Measurements from ENCODE around the gene C9orf50.

The C9orf50 gene

DNA sequence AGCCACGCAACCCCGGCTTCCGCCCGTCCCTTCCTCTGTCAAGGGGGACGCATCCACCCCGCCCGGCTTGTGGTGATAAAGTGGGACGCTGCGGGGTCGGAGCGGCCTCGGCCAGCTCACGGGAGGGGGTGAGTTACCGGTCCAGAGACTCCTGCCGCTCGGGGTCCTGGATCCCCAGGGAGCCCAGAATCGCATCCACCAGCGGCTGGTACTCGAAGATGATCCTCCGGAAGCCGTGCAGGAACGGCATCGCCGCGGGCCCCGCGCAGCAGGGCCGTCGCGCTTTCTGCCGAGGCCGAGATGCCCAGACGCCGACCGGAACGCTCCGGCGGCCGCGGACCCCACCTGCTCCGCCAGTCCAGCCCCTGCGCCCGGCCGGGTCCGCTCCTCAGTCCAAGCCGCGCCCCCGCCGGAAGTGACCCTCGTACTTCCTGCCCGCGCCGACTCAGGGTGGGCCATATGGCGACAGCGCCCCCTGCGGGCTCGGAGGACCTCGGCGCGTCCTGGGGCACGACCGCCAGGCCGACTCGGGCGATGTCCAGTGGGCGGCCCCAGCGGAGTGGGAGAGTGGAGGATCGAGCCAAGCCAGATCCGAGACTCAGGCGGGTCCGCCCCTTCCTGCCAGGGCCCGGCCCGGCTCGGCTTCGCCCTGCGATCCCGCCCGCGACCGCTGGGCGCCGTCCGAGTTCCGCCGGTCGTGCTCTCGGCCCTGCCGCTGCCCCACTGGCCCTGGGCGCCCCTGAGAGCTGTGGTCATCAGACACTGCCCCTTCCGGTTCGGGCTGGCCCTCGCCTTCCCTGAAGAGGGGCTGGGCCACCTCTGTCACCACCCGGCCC lies 21.1 kb upstream of the C9orf50 start, which contains the start of gene ASB6:
ASB6 (minus strand) TSS at position 402 of the 836 bp plus-strand sequence; CDS start at position 250, 152 bp downstream.
- TF ChIP-seq CTCF (IDR thresholded peaks at IDR 0.05; ENCODE audit: borderline replicate concordance, insufficient read depth, low read depth, low read length): peak; percentile 88

DNA sequence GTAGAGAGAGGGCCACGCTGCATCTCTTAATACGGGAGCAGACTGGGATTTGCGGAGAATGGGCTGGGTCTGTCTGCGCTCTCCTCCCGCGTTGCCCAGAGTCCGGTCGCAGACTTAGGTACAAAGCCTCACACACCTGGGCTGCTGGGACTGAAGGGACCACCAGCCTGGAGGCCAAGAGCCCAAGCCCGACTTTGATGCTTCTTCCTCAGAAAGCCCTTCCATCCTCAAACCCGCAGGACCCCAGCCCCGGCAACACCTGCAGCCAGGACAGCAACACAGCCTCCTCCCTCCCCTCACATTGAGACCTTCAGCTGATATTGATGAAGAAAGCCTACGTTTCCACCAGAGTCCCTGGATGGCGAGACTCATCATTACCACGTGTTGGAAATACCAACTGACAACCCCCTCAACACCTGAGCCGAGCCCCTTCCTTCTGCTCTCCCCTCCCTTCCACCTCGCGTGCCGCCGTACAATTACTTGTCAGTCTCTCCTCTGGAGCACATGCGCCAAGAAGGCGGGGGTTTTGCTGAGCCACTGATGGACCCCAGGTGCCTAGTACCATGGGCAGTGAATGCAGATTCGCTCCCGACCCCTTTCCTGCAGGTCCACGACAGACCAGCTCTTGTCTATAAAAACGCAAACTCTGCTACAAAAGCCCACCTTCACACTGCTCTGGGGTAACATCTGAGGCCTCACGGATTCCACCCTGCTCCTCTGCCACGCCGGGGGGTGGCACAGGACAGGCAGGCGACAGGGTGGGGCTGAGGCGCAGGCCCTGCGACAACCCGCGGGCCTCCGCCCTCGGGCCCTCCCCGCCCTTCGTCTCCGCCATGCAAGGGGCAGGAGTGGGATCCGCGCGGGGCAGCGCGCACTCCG lies 20.2 kb upstream of the C9orf50 start:
- H3K4me3 ChIP-seq (ENCODE audit: low read depth, low read length): peak overlapping the region; percentile 90
- TF ChIP-seq CTCF (IDR thresholded peaks at IDR 0.05; ENCODE audit: borderline replicate concordance, insufficient read depth, low read depth, low read length): no peak

More for the DNA sequence above, 21.1 kb upstream of the C9orf50 start, which contains the start of gene ASB6:
- H3K4me3 ChIP-seq (ENCODE audit: low read depth, low read length): peak within 1 kb of the TSS; percentile 90

DNA sequence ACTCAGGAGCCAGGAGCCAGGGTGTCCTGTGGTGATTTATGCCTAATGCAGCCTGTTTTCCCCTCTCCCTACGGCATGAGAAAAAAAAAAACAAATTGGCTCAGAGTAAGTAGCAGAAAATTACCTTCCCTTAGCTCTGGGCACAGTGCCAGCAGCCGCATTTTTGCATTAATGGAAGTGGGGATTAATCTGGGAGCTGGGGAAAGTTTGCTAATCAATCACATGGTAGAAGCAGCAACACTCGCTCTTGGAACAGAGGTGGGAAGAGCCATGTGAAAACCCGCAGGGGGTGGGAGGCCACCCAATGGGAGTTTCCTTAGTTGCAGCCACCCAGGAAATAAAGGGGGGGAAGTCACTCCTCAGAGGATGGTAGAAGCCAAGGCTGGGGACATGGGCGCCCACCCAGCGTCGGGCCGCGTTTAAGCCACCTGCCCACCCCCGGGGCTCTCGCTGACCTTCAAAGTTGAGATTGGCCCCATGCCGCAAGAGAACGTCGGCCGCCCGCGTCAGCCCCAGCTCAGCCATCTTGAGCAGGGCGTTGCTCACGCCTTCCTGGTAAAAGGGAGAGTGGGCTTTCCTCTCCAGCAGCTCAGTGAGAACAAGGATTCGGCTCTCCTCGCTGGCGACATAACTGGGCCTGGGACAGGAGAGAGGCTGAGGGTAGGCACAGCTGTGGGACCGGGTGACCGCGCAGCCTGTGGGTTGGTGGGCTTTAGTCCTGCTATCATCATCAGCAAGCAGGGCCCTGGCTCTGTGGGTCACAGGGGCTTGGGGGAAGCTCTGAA lies 19.4 kb upstream of the C9orf50 start:
- no peak overlapping the region for H3K4me3 ChIP-seq (ENCODE audit: low read depth, low read length)
- no peak for TF ChIP-seq CTCF (IDR thresholded peaks at IDR 0.05; ENCODE audit: borderline replicate concordance, insufficient read depth, low read depth, low read length)

- no peak overlapping the region for H3K4me3 ChIP-seq (ENCODE audit: low read depth, low read length)
- TF ChIP-seq CTCF (IDR thresholded peaks at IDR 0.05; ENCODE audit: borderline replicate concordance, insufficient read depth, low read depth, low read length): no peak
Observed at GRCh38 chr9:129639756-129640085, 18.8 kb upstream of the C9orf50 start.

- no peak for TF ChIP-seq CTCF (IDR thresholded peaks at IDR 0.05; ENCODE audit: borderline replicate concordance, insufficient read depth, low read depth, low read length)
- H3K4me3 ChIP-seq (ENCODE audit: low read depth, low read length): no peak overlapping the region
Observed at GRCh38 chr9:129639034-129639630, 18.2 kb upstream of the C9orf50 start.

GRCh38 chr9:129637673-129638439 lies 17.0 kb upstream of the C9orf50 start:
- no peak for TF ChIP-seq CTCF (IDR thresholded peaks at IDR 0.05; ENCODE audit: borderline replicate concordance, insufficient read depth, low read depth, low read length)

More at GRCh38 chr9:129637673-129638439, 17.0 kb upstream of the C9orf50 start:
- H3K4me3 ChIP-seq (ENCODE audit: low read depth, low read length): no peak overlapping the region
